ENCODE results near the gene GNAI2.
A peak's percentile ranks its signal among the peaks of the same experiment; 100 is the strongest.
"Not testable (repeated sequence)": the region's sequence is repeated elsewhere in the genome, so short reads cannot be mapped to it uniquely, and the experiment has no call there.

GNAI2 gene

DNA sequence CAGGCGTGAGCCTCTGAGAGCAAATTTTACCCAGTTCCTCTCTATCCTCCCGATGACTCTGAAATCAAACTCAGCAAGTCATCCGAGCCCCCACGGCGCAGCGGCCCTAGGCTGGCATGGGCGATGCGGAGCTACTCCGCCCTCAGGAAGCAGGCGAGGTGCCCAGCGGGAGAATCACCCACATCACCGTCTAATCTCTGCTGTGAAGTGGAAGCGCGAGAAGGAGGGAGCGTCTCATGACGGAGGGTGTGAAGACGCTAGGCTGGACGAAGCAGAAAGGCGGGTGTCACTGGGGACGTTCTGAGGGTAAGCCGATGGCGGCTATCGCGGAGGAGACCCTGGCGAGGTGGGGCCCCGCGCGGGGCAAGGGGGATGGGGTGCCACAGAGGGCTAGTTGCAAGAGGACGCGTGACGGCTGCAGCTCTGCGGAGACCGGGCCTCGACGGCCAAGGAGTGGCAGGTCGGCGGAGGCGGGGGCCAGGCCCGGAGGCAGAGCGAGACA is 9.1 kb upstream of the GNAI2 start:
- Mint-ChIP-seq H3K36me3 (ENCODE audit: low read depth) (no peaks in the 10 kb centered on the region), H3K9me3 (no peaks in the 10 kb centered on the region), H3K4me3 (peak overlapping the region; percentile 91 to 95 (median 91)), H3K4me1 (peaks cover 29% of the 10 kb centered on the region), H3K27me3 (ENCODE audit: low read depth) (peaks cover 11% of the 10 kb centered on the region), H3K27ac (peak overlapping the region; percentile 65 to 98 (median 92))
- TF ChIP-seq, protein P1, sequence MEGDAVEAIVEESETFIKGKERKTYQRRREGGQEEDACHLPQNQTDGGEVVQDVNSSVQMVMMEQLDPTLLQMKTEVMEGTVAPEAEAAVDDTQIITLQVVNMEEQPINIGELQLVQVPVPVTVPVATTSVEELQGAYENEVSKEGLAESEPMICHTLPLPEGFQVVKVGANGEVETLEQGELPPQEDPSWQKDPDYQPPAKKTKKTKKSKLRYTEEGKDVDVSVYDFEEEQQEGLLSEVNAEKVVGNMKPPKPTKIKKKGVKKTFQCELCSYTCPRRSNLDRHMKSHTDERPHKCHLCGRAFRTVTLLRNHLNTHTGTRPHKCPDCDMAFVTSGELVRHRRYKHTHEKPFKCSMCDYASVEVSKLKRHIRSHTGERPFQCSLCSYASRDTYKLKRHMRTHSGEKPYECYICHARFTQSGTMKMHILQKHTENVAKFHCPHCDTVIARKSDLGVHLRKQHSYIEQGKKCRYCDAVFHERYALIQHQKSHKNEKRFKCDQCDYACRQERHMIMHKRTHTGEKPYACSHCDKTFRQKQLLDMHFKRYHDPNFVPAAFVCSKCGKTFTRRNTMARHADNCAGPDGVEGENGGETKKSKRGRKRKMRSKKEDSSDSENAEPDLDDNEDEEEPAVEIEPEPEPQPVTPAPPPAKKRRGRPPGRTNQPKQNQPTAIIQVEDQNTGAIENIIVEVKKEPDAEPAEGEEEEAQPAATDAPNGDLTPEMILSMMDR (IDR thresholded peaks at IDR 0.05; ENCODE audit: unreplicated experiment in 3 of 3) = no peak

DNA sequence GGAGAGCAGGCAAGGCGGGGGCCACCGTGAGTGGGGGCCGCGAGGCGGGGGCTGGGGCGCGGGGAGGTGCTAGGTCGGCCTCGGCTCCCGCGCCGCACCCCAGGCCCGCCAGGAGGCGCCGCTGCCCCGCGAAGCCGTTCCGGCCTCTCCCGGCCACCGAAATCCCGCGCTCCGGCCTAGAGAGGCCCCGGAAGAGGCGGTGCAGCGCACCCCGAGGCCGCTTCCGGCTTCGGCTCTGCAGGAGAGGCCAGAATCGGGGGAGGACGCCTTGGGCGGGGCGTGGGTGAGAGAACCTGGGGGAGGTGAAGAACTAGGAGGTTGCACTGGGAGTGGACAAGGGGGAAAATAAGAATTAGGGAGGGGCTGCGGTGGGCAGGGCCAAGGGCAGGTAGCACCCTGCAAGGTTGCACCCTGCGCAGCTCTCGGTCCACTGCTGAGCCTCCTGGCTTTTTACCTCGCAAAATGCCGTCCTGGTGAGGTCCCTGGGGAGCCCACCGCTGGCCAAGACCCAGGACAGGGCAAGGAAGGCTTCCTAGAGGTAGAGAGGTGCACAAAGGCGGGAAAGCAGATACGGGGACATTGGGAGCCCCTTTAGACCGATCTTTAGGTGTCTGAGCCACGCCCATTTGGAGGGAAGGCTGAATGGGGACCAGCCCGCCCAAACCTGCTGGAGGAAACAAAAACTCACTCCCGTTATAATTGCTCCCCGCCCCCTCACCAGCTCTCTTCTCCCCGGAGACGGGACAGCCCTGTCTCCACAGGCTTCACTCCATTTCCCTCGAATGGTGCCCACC is 8.4 kb upstream of the GNAI2 start:
- TF ChIP-seq, protein P1 (IDR thresholded peaks at IDR 0.05; ENCODE audit: unreplicated experiment in 3 of 3) = peak; percentile 91 to 99 (median 93)
- Mint-ChIP-seq H3K9me3 (no peaks in the 10 kb centered on the region), H3K4me1 (peaks cover 29% of the 10 kb centered on the region), H3K36me3 (ENCODE audit: low read depth) (no peaks in the 10 kb centered on the region), H3K27ac (peak overlapping the region; percentile 92 to 98 (median 98)), H3K4me3 (peak overlapping the region; percentile 92 to 95 (median 94)), H3K27me3 (ENCODE audit: low read depth) (peaks cover 11% of the 10 kb centered on the region)

DNA sequence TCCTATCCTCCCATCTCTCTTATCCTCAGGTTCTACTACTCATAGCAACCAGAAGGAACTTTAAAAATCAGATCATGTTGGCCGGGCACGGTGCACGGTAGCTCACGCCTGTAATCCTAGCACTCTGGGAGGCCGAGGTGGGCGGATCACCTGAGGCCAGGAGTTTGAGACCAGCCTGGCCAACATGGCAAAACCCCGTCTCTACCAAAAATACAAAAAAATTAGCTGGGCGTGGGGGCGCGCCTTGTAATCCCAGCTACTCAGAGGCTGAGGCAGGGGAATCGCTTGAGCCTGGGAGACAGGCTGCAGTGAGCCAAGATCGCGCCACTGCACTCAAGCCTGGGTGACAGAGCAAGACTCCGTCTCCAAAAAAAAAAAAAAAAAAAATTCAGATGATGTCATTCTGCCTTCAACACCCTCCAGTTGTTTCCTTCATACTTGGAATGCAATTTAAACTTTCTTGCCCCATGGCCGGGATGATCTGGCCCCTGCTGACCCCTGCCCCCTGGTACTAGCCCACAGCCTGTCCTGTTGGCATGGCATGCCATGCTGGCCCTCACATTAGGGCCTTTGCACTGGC is 7.7 kb upstream of the GNAI2 start:
- Mint-ChIP-seq H3K4me1 (peaks cover 30% of the 10 kb centered on the region), H3K4me3 (peak overlapping the region; percentile 92 to 95 (median 94)), H3K27me3 (ENCODE audit: low read depth) (peaks cover 10% of the 10 kb centered on the region), H3K27ac (peak overlapping the region; percentile 92 to 98 (median 98))
- H3K36me3 Mint-ChIP-seq (ENCODE audit: low read depth); H3K9me3 Mint-ChIP-seq: not testable (repeated sequence)

DNA sequence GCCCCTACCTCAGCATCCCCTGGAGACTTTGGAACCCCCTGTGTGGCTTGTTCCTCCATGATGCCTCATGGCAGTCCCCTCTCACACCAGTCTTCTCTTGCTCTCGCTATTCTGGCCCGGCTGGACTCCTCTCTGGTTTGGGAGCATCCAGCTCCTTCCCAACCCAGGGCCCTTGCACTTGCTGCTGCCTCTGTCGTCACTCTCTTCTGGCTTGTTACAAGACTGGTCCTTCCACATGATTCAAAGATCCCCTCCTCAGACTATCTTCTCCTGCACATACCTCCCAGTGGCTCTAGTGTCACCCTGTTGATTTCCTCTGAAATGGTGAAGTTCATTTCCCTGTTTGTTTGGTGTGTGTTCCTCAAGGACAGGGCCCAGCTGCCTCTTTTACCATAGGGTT is 6.5 kb upstream of the GNAI2 start:
- Mint-ChIP-seq H3K27ac (peak overlapping the region; percentile 63 to 76 (median 65)), H3K27me3 (ENCODE audit: low read depth) (peaks cover 4% of the 10 kb centered on the region), H3K4me3 (peak overlapping the region; percentile 72 to 82 (median 74)), H3K9me3 (no peaks in the 10 kb centered on the region), H3K36me3 (ENCODE audit: low read depth) (no peaks in the 10 kb centered on the region), H3K4me1 (peaks cover 34% of the 10 kb centered on the region)
- TF ChIP-seq, protein P1 (IDR thresholded peaks at IDR 0.05; ENCODE audit: unreplicated experiment in 3 of 3) = no peak

DNA sequence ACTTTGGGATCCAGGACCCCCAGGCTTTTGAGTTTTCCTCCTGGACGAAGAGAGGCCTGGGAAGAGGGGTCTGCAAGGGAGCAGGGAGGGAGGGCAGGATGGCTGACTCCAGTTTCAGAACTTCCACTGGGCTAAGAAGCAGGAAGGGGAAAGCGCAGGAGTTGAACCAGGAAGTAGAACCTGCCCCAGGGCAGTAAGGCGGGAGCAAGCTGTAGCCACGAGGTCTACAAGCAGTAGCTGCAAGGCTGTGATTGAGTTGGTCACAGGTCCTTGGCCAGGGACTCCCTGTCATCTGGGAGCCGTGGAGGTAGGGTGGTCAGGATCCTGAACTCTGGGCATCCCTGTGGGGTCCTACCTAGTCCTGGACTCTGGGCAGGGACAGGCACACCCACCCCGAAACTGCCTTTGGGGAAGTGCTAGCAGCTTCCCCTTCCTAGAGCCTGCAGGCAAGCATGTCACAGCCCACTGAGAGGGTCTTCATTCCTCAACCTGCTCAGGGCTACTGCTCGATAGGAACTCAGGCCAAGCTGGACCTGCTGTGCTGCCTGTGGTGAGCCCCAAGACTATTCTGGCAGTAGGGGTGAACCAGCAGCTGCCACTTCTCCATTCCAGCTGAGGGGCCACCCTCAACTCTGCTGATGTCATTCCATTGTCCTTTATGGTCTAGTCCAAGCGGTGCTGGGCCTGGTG is 5.8 kb upstream of the GNAI2 start:
- Mint-ChIP-seq H3K27ac (no peak overlapping the region), H3K27me3 (ENCODE audit: low read depth) (peaks cover 2% of the 10 kb centered on the region), H3K4me1 (peaks cover 34% of the 10 kb centered on the region), H3K9me3 (no peaks in the 10 kb centered on the region), H3K36me3 (ENCODE audit: low read depth) (no peaks in the 10 kb centered on the region), H3K4me3 (peak overlapping the region in 1 of 3 experiments; percentile 11)
- TF ChIP-seq, protein P1 (IDR thresholded peaks at IDR 0.05; ENCODE audit: unreplicated experiment in 3 of 3) = no peak

DNA sequence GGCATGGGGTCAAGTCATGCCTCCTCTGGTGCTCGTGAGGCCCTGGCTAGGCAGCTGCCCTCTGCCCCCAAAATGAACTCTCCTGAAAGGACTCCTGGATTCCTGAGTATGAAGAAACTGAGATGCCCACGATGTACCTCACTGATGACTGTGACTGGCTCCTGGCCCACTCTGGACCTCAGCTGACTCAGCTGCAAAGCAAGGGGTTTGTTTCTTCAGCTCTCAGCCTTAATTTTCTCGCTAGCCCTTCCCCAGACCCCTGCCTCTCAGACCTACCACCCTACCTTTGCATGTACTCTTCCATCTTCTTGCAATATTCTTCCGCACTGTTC is 5.2 kb upstream of the GNAI2 start:
- Mint-ChIP-seq H3K4me1 (peaks cover 37% of the 10 kb centered on the region), H3K4me3 (peak overlapping the region in 1 of 3 experiments; percentile 11), H3K27me3 (ENCODE audit: low read depth) (no peaks in the 10 kb centered on the region), H3K9me3 (no peaks in the 10 kb centered on the region), H3K36me3 (ENCODE audit: low read depth) (no peaks in the 10 kb centered on the region), H3K27ac (peak overlapping the region in 1 of 3 experiments; percentile 4)
- TF ChIP-seq, protein P1 (IDR thresholded peaks at IDR 0.05; ENCODE audit: unreplicated experiment in 3 of 3) = no peak

All from nephron (organoid).